C4-2B (cell line): ENCODE results near the gene SEZ6.
A peak's percentile ranks its signal among the peaks of the same experiment; 100 is the strongest.

Source experiments
- H3K27ac ChIP-seq: fragments of 450-650 bp; 2 replicates; pipeline ENCODE4 v1.5.1; 2017
- CTCF ChIP-seq: fragments of 450-650 bp; conservative IDR thresholded peaks from 2 replicates; pipeline ENCODE4 v1.5.1; 2017; ENCODE audit warnings: mild to moderate bottlenecking
- ZFX ChIP-seq: fragments of 450-650 bp; IDR thresholded peaks from 2 replicates; pipeline ENCODE4 v1.6.1; 2017

The SEZ6 gene

GRCh38 chr17:28975031-28975430 lies 30.8 kb downstream of the SEZ6 start:
- TF ChIP-seq CTCF = no peak

GRCh38 chr17:28974451-28974850 lies 31.4 kb downstream of the SEZ6 start:
- TF ChIP-seq CTCF (no peak), ZFX (no peak)
- H3K27ac ChIP-seq = peak overlapping the region; percentile 59

More at GRCh38 chr17:28975031-28975430, 30.8 kb downstream of the SEZ6 start:
- H3K27ac ChIP-seq = peak overlapping the region; percentile 59

GRCh38 chr17:28973425-28973824 lies 32.4 kb downstream of the SEZ6 start:
- H3K27ac ChIP-seq = peak overlapping the region; percentile 59
- TF ChIP-seq ZFX (no peak), CTCF (no peak)

DNA sequence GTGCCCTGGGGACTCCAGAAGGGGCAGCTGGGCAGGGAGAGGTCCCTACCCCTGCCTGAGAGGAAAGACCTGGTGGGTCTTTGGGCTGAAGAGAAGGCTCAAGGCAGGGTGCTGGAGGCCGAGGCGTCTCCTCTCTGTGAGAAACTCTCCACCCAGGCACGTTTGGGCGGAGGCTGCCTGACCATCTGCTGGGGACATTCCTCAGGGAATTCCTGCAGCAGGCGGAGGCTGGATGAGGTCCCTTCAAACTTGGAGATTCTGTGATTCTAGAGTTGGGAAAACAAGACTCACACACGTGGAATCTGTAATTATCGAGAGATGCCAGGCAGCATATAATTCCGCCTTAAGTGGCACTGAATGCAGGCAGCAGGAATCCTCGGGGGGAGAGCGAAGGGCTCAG lies 33.4 kb downstream of the SEZ6 start:
- TF ChIP-seq ZFX = no peak
- TF ChIP-seq CTCF = no peak
- peak overlapping the region; percentile 78 for H3K27ac ChIP-seq

GRCh38 chr17:28970879-28971278 lies 35.0 kb downstream of the SEZ6 start:
- peak overlapping the region; percentile 78 for H3K27ac ChIP-seq
- TF ChIP-seq CTCF (no peak), ZFX (no peak)

DNA sequence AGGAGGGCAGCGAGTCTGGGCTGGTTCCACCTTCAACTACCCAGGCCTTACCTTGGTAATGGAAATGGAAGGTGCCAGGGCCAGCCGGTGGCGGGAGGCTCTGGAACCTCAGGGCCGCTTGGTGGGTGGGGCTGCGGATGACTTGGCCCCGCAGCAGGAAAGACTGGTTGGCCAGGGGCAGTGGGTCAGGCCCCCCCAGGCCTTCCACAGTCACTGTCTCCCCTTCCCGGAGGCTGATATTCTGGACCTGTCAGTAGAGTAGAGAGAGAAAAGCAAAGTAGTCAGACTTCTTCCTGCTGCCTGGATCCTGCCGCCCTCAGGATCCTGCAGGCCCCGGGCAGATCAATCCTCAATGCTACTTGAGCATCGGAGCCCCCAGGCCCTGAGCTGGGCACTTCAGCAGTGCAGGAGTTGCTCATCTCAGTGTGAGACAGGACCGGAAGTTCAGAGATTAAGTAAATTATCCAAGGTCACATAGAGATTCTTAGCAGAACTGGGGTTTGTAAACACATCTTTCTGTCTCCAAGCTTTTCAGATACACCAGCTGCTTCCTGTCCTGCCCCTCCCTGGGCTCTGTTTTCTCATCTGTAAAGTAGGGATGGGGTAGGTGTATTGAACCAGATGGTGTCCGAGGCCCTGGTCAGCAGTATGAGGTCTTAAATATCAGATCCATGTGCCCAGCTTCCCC lies 36.0 kb downstream of the SEZ6 start:
- TF ChIP-seq ZFX = no peak
- no peak for TF ChIP-seq CTCF
- peak overlapping the region; percentile 78 for H3K27ac ChIP-seq

DNA sequence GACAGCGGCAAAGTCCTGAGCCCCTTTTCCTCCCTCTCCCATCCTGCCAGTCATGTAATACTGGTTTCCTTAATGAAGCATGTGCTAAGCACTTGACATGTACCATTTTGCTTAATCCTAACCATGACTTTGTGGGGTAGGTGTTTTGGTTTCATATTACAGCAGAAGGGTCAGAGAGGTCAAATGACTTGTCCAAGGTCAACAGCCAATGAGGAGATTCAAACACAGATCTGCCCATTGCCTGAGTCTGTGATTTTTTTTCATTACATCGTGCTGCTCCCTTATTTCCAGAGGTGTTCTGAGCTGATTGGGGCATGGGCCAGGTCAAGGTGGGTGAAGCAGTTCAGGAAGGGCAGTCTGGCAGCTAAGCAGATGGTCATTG lies 36.9 kb downstream of the SEZ6 start:
- TF ChIP-seq ZFX = no peak
- TF ChIP-seq CTCF = no peak

More for the DNA sequence above, 36.9 kb downstream of the SEZ6 start:
- H3K27ac ChIP-seq = peak overlapping the region; percentile 78; the same call in 1 of the 2 replicates
